HCT116 (cell line): ENCODE results near the gene CPA1. TPM values are rescaled to one million over a fixed set of nuclear protein-coding genes. Genes with fewer than 3 reads are reported as not detected.

Source experiments
- ATAC-seq: fragments of 200-7000 bp; cut with Tn5 transposase; 2 replicates; pipeline ENCODE4 v1.9.1; 2020; ENCODE audit warnings: mild to moderate bottlenecking, moderate library complexity
- BruUV-seq: library from RNA; stranded (reverse); fragments of 400-500 nt; replicated peaks from 2 replicates; lab custom pipeline; 2021; lab: Mats Ljungman, UMichigan
- CTCF ChIA-PET: fragments of 300-600 bp; sonication (Branson Sonifier 250); formaldehyde crosslinking; loops from one replicate; lab custom pipeline; 2021; ENCODE audit warnings: antibody characterized with exemption; lab: Charles Lee
- POLR2A ChIA-PET: fragments of 300-600, 350-600 bp; sonication (Branson Sonifier 250); formaldehyde crosslinking; loops from one replicate; lab custom pipeline; 2021; ENCODE audit warnings: antibody characterized with exemption; lab: Charles Lee
- RAD21 ChIA-PET, 2 experiments: fragments of 300-600 bp; sonication (Branson Sonifier 250); formaldehyde crosslinking; loops; one replicate each; lab custom pipeline; 2023; ENCODE audit warnings: low total read pairs in 2 of 2; ENCODE audit not compliant: uncharacterized antibody in 2 of 2, unreplicated experiment in 2 of 2, low non-redundant PET in 1 of 2; lab: Charles Lee
- DNase-seq: peaks from one replicate; pipeline ENCODE4 v3.0.0-alpha.2; 2010; ENCODE audit warnings: low read depth, low spot score
- H2AFZ ChIP-seq: fragments of 200-600 bp; shearing (Covaris generic), sonication (generic); 2 replicates; pipeline ENCODE4 v1.6.1; 2017; ENCODE audit warnings: low read depth, mixed run types, mixed read lengths, antibody characterized with exemption, low read length; ENCODE audit not compliant: poor library complexity, severe bottlenecking
- H3K27ac ChIP-seq: 2 replicates; pipeline ENCODE4 v1.5.1; 2012; ENCODE audit warnings: low read depth, low read length
- H3K27me3 ChIP-seq: fragments of 200-600 bp; sonication (generic); 2 replicates; pipeline ENCODE4 v1.6.1; 2016; ENCODE audit warnings: mixed run types, low read length, mixed read lengths; ENCODE audit not compliant: insufficient read depth
- H3K36me3 ChIP-seq, 2 experiments: fragments of 200-500 bp in 1 of 2; fragments of 200-600 bp in 1 of 2; sonication (Bioruptor generic) in 1 of 2; sonication (generic) in 1 of 2; 2 replicates each; pipeline versions ENCODE4 v1.5.1 to v1.6.1; 2014 to 2016; ENCODE audit warnings: low read length in 2 of 2, inconsistent platforms in 1 of 2, mixed read lengths in 1 of 2, mixed run types in 1 of 2; ENCODE audit not compliant: insufficient read depth in 2 of 2, control insufficient read depth in 1 of 2
- H3K4me1 ChIP-seq, 2 experiments: fragments of 200-600 bp in 1 of 2; sonication (generic) in 1 of 2; 2 replicates each; pipeline versions ENCODE4 v1.5.1 to v1.6.1; 2012 to 2017; ENCODE audit warnings: low read length in 2 of 2, inconsistent platforms in 1 of 2, mild to moderate bottlenecking in 1 of 2, mixed read lengths in 1 of 2, mixed run types in 1 of 2, moderate library complexity in 1 of 2; ENCODE audit not compliant: insufficient read depth in 2 of 2, control insufficient read depth in 1 of 2
- H3K4me2 ChIP-seq: fragments of 200-600 bp; sonication (generic); 2 replicates; pipeline ENCODE4 v1.6.1; 2017; ENCODE audit warnings: mixed run types, low read length, mixed read lengths
- H3K4me3 ChIP-seq, 2 experiments: fragments of 200-600 bp in 1 of 2; sonication (generic) in 1 of 2; replicated peaks in 1 of 2; 2 replicates each; pipeline ENCODE4 v1.5.1; 2011 to 2016; ENCODE audit warnings: low read length in 2 of 2, control low read depth in 1 of 2, low read depth in 1 of 2, mild to moderate bottlenecking in 1 of 2, mixed read lengths in 1 of 2, mixed run types in 1 of 2
- H3K79me2 ChIP-seq: fragments of 200-600 bp; sonication (generic); 2 replicates; pipeline ENCODE4 v1.6.1; 2017; ENCODE audit warnings: mild to moderate bottlenecking, mixed run types, low read length, moderate library complexity, mixed read lengths; ENCODE audit not compliant: insufficient read depth
- H3K9ac ChIP-seq: fragments of 200-600 bp; sonication (generic); 2 replicates; pipeline ENCODE4 v1.6.1; 2016; ENCODE audit warnings: low read length, mixed read lengths
- H3K9me2 ChIP-seq: fragments of 200-600 bp; sonication (generic), shearing (Covaris generic); 2 replicates; pipeline ENCODE4 v1.6.1; 2017; ENCODE audit warnings: mixed run types, mild to moderate bottlenecking, moderate library complexity; ENCODE audit not compliant: insufficient read depth
- H3K9me3 ChIP-seq, 2 experiments: fragments of 200-500 bp in 1 of 2; fragments of 200-600 bp in 1 of 2; sonication (Bioruptor generic) in 1 of 2; sonication (generic) in 1 of 2; 2 replicates each; pipeline ENCODE4 v1.6.1; 2014 to 2017; ENCODE audit warnings: low read length in 2 of 2, mixed read lengths in 2 of 2, inconsistent platforms in 1 of 2, low read depth in 1 of 2, mild to moderate bottlenecking in 1 of 2, mixed run types in 1 of 2, moderate library complexity in 1 of 2; ENCODE audit not compliant: control insufficient read depth in 1 of 2, insufficient read depth in 1 of 2
- H4K20me1 ChIP-seq: fragments of 200-600 bp; sonication (generic), shearing (Covaris generic); 2 replicates; pipeline ENCODE4 v1.6.1; 2017; ENCODE audit warnings: mixed run types, mild to moderate bottlenecking, moderate library complexity; ENCODE audit not compliant: insufficient read depth
- ATF3 ChIP-seq: IDR thresholded peaks from 2 replicates; pipeline ENCODE4 v1.6.1; 2012
- CEBPB ChIP-seq: IDR thresholded peaks from 2 replicates; pipeline ENCODE4 v1.6.1; 2012; ENCODE audit warnings: low read depth
- CTCF ChIP-seq, 3 experiments: fragments of 200-600 bp in 1 of 3; sonication (generic) in 1 of 3; IDR thresholded peaks in 2 of 3; conservative IDR thresholded peaks in 1 of 3; 2 replicates each; pipeline ENCODE4 v1.5.1; 2012 to 2017; ENCODE audit warnings: low read depth in 2 of 3, low read length in 2 of 3, antibody characterized with exemption in 1 of 3, borderline replicate concordance in 1 of 3, control low read depth in 1 of 3, mild to moderate bottlenecking in 1 of 3, mixed read lengths in 1 of 3, mixed run types in 1 of 3, moderate library complexity in 1 of 3; ENCODE audit not compliant: insufficient read depth in 1 of 3
- EGR1 ChIP-seq: IDR thresholded peaks from 2 replicates; pipeline ENCODE4 v1.6.1; 2012; ENCODE audit warnings: low read depth
- ELF1 ChIP-seq: IDR thresholded peaks from 2 replicates; pipeline ENCODE4 v1.6.1; 2012; ENCODE audit warnings: low read depth, borderline replicate concordance
- FOSL1 ChIP-seq: IDR thresholded peaks from 2 replicates; pipeline ENCODE4 v1.6.1; 2012; ENCODE audit warnings: low read depth
- MAX ChIP-seq: IDR thresholded peaks from 2 replicates; pipeline ENCODE4 v1.6.1; 2012
- POLR2AphosphoS5 ChIP-seq: IDR thresholded peaks from 2 replicates; pipeline ENCODE4 v1.6.1; 2011; ENCODE audit warnings: mild to moderate bottlenecking, low read depth, low read length, moderate library complexity
- REST ChIP-seq: IDR thresholded peaks from 2 replicates; pipeline ENCODE4 v1.6.1; 2012; ENCODE audit warnings: low read depth
- SP1 ChIP-seq: IDR thresholded peaks from 2 replicates; pipeline ENCODE4 v1.6.1; 2012; ENCODE audit warnings: low read depth
- ZFX ChIP-seq: fragments of 450-650 bp; IDR thresholded peaks from 2 replicates; pipeline ENCODE4 v1.6.1; 2017
- intact Hi-C: fragments of 100-400 bp; cut with micrococcal nuclease; formaldehyde crosslinking; loops from 2 replicates; pipeline ENCODE4 v1.10.0; 2022
- total RNA-seq: library from RNA; stranded (reverse); gene quantifications from one replicate; pipeline ENCODE4 v1.2.1, GENCODE V29; 2021; ENCODE audit not compliant: unreplicated experiment

Gene CPA1
- total RNA-seq, 1 experiment from 2014 or later: 11.9 TPM

- intact Hi-C loops: no loop called here
- H3K27me3 ChIP-seq: no peaks in the 10 kb centered on the region
- ATAC-seq: no peak
- H2AFZ ChIP-seq: no peak overlapping the region
- no peaks in the 10 kb centered on the region for H3K36me3 ChIP-seq
- no peaks in the 10 kb centered on the region for H3K9me3 ChIP-seq
- no peaks in the 10 kb centered on the region for H4K20me1 ChIP-seq
- TF ChIP-seq CEBPB (no peak), ELF1 (no peak), FOSL1 (no peak), CTCF (IDR thresholded peaks at IDR 0.05 in 2 of 3, conservative IDR thresholded peaks at IDR 0.05 in 1 of 3; ENCODE audit: borderline replicate concordance in 1 of 3, insufficient read depth in 1 of 3, low read depth in 2 of 3, low read length in 2 of 3) (no peak), POLR2AphosphoS5 (no peak), ATF3 (no peak), ZFX (no peak), EGR1 (no peak), SP1 (no peak), REST (no peak), MAX (no peak)
- no peak for DNase-seq
- no peak overlapping the region for H3K4me3 ChIP-seq
- H3K4me2 ChIP-seq: no peak overlapping the region
- ChIA-PET POLR2A (interaction anchor here (1.3 kb wide), 1 partner anchor 9 kb away, joined by 3 read pairs; no protein-coding TSS in a partner anchor), RAD21 (no interaction called here), CTCF (no interaction called here)
- no TSS peak for BruUV-seq
- H3K4me1 ChIP-seq: no peaks in the 10 kb centered on the region
- no peak overlapping the region for H3K27ac ChIP-seq
- H3K79me2 ChIP-seq: no peaks in the 10 kb centered on the region
- no peaks in the 10 kb centered on the region for H3K9me2 ChIP-seq
- H3K9ac ChIP-seq: no peak overlapping the region
These were observed 12.8 kb downstream of the CPA1 start for GRCh38 chr7:130393101-130393561.
